Bronchial epithelial cell (primary cell): ENCODE results near the gene PTP4A2. TPM values are rescaled to one million over a fixed set of nuclear protein-coding genes. Genes with fewer than 3 reads are reported as not detected.

Source experiments
- DNase-seq: peaks from one replicate; pipeline ENCODE4 v3.0.0-alpha.2; 2010; ENCODE audit warnings: low read depth
- FAIRE-seq: peaks from 2 replicates; lab custom pipeline; 2011; peaks lifted over from hg19 to GRCh38; lab: Jason Lieb, UNC
- H3K27me3 ChIP-seq: 2 replicates; pipeline ENCODE4 v1.5.1; 2011; ENCODE audit warnings: low read length; ENCODE audit not compliant: control insufficient read depth, insufficient read depth
- H3K36me3 ChIP-seq: 2 replicates; pipeline ENCODE4 v1.5.1; 2011; ENCODE audit warnings: low read length; ENCODE audit not compliant: control insufficient read depth, insufficient read depth
- H3K4me3 ChIP-seq: 2 replicates; pipeline ENCODE4 v1.5.1; 2011; ENCODE audit warnings: mild to moderate bottlenecking, low read depth, low read length, control low read depth
- total RNA-seq: library from RNA; depleted of rRNA; stranded (reverse); fragments of >200 nt; gene quantifications from 2 replicates; pipeline ENCODE4 v1.2.1, GENCODE V29; 2014
- TF ChIP-seq, protein P1 (sequence below): IDR thresholded peaks from 2 replicates; pipeline ENCODE4 v1.5.1; 2011; ENCODE audit warnings: mild to moderate bottlenecking, moderate library complexity, low read length, control low read depth, inconsistent platforms; ENCODE audit not compliant: insufficient read depth, severe bottlenecking

The PTP4A2 gene
- 221 and 276 TPM in 2 replicates for total RNA-seq

DNA sequence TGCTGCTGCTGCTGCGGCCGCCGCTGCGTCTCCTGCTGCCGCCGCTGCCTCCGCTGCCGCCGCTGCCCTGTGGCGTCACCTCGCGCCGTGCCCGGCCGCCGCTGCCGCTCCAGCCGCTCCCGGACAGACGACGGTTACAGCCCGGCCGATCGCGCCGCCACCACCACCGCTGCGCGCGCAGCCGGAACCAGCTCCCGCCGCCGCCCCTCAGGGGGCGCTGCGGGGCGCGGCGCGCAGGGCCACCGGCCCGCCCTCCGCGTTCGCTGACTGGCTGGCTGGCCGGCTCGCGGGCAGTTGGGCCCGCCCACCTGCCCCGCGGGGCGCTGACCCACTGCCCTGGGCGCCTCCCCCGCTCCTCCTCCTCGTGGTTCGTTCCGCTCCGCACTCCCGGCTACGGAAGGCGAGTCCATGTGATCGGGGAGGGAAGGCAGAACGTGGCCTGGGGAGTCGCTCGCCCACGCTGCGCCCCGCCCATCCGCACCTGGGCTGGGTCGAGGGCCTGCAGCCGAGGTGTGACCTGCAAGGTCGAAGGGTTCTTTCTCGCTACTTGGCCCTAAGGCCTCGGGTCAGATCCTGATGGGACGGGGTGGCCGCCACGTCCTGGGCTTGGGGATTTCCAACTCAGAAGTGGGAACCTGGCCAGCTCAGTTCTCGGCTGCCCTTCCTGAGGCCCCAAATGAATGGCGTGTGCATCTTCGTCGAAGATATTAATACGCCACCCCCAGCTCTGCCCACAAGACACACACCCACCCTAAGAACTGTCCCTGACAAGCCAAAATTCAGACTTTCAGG is at the start of gene PTP4A2:
TSS of gene PTP4A2 (minus strand) at position 185 of the 792 bp plus-strand sequence. CDS start 19,303 bp downstream, outside the sequence.
- peak; percentile 81 for DNase-seq
- no peak for FAIRE-seq
- TF ChIP-seq, protein P1, sequence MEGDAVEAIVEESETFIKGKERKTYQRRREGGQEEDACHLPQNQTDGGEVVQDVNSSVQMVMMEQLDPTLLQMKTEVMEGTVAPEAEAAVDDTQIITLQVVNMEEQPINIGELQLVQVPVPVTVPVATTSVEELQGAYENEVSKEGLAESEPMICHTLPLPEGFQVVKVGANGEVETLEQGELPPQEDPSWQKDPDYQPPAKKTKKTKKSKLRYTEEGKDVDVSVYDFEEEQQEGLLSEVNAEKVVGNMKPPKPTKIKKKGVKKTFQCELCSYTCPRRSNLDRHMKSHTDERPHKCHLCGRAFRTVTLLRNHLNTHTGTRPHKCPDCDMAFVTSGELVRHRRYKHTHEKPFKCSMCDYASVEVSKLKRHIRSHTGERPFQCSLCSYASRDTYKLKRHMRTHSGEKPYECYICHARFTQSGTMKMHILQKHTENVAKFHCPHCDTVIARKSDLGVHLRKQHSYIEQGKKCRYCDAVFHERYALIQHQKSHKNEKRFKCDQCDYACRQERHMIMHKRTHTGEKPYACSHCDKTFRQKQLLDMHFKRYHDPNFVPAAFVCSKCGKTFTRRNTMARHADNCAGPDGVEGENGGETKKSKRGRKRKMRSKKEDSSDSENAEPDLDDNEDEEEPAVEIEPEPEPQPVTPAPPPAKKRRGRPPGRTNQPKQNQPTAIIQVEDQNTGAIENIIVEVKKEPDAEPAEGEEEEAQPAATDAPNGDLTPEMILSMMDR, result peak; percentile 42
- Histone ChIP-seq H3K36me3 (no peaks in the 10 kb centered on the region), H3K27me3 (no peaks in the 10 kb centered on the region), H3K4me3 (peak within 1 kb of the TSS; percentile 98)

DNA sequence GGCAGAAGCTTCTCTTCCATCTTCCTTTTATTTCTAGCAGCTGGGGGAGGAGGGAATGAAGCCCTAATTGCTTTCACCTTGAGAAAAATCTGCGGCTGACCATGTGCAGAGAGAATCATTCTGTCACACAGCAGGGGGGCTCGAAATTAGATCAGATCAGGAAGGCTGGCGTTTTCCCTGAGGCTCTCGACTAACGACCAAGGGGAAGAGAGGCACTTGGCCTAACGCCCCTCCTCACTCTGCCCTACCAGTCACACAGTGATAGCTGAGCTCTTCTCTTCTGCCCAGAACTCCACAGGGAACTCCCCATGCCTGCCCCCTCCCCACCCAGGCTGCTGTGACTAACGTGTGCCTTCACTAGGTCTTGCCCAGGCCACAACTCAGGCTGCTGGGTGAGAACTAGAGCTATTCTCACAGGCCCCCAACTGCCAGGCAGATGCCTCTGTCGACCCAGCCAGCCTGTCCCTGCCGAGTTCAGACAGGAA is 49.0 kb upstream of the PTP4A2 start:
- no peak for FAIRE-seq
- TF ChIP-seq, protein P1, result no peak
- Histone ChIP-seq H3K27me3 (no peaks in the 10 kb centered on the region), H3K36me3 (no peaks in the 10 kb centered on the region), H3K4me3 (no peak overlapping the region)
- DNase-seq, result no peak

DNA sequence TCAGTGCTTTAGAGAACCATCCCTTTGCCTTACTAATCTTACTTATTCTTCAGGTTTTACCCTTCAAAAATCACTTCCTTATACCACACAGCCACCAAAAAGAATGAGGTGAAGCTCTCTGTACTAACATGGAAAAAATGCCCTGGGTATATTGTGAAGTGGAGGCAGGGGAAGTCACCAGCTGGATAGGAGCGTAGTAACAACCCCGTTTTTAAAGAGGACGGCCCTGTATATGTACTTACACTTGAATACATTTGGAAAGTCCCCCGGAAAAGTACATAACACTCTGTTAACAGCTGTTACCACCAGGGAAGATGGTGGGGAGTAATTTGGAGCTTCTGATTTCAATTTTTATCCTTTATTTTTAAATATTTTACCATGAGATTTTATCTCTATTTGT is 47.3 kb upstream of the PTP4A2 start:
- DNase-seq (peak; percentile 13), FAIRE-seq (no peak)
- Histone ChIP-seq H3K4me3 (no peak overlapping the region), H3K27me3 (no peaks in the 10 kb centered on the region), H3K36me3 (no peaks in the 10 kb centered on the region)
- TF ChIP-seq, protein P1, result no peak

DNA sequence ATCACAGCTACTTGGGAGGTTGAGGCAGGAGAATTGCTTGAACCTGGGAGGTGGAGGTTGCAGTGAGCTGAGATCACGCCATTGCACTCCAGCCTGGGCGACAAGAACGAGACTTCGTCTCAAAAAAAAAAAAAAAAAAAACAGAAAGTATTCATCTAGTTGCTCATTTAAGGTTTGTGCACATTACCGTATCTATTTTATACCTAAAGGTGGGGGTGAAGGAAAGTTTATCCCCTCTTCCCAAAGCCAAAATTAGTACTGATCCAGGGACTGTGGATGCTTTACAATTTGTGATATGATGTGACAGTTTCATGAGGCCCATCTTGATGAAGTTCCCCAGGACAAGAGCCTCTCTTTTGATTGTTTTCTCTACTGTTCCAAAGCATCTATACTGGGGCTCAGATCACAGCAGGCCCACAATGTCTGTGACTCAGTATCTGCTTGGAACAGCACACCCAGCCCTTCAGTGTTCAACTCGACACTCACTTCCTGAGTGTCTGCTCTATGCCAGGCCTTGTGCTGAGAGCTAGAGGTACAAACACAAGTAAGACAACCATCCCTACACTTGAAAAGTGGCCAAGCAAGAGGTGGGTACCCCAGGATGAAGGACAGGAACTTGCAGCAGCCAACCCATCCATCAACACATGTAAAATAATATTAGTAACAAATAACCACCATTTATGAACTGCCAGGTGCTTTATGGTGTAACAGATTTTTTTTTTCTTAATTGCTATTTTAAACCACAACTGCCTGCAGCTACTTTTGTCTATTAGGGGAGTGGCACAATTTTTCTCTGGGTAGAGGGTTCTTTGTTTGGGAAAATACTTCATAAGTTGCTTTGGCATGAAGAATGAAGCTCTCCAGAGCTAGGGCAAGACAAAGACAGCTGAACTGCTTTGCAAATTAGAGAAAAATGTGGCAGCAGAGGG is 46.5 kb upstream of the PTP4A2 start:
- FAIRE-seq (no peak), DNase-seq (peak; percentile 71)
- H3K27me3 ChIP-seq, result no peaks in the 10 kb centered on the region
- no peaks in the 10 kb centered on the region for H3K36me3 ChIP-seq
- TF ChIP-seq, protein P1, result no peak
- no peak overlapping the region for H3K4me3 ChIP-seq

DNA sequence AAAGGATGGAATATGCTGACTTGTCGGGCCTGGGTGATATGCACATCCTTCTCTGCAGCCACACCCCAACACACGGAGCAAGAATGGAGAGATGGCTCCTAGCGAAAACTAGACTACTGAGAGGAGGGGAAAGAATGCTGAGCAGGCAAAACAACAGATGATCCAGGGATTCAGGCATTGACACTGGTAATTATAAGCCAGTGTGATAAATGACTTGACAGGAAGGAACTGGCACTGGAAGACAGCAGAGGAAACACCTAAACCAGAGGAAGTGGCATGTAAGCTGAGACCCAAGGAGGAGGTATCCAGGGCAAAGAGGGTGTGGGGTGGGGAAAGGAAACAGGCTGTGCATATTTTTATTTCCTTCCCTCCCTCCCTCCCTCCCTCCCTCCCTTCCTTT is 43.8 kb upstream of the PTP4A2 start:
- no peak for FAIRE-seq
- no peak for DNase-seq

More for the DNA sequence above, 43.8 kb upstream of the PTP4A2 start:
- Histone ChIP-seq H3K4me3 (no peak overlapping the region), H3K36me3 (no peaks in the 10 kb centered on the region), H3K27me3 (no peaks in the 10 kb centered on the region)
- TF ChIP-seq, protein P1, result no peak
